HCT116 (cell line): ENCODE measurements around the gene FBXO46. TPM values are rescaled to one million over a fixed set of nuclear protein-coding genes. Genes with fewer than 3 reads are reported as not detected.

ENCODE experiments used
- ATAC-seq: fragments of 200-7000 bp; cut with Tn5 transposase; 2 replicates; pipeline ENCODE4 v1.9.1; 2020; ENCODE audit warnings: mild to moderate bottlenecking, moderate library complexity
- BruUV-seq: library from RNA; stranded (reverse); fragments of 400-500 nt; replicated peaks from 2 replicates; lab custom pipeline; 2021; lab: Mats Ljungman, UMichigan
- CTCF ChIA-PET: fragments of 300-600 bp; sonication (Branson Sonifier 250); formaldehyde crosslinking; loops from one replicate; lab custom pipeline; 2021; ENCODE audit warnings: antibody characterized with exemption; lab: Charles Lee
- POLR2A ChIA-PET: fragments of 300-600, 350-600 bp; sonication (Branson Sonifier 250); formaldehyde crosslinking; loops from one replicate; lab custom pipeline; 2021; ENCODE audit warnings: antibody characterized with exemption; lab: Charles Lee
- RAD21 ChIA-PET, 2 experiments: fragments of 300-600 bp; sonication (Branson Sonifier 250); formaldehyde crosslinking; loops; one replicate each; lab custom pipeline; 2023; ENCODE audit warnings: low total read pairs in 2 of 2; ENCODE audit not compliant: uncharacterized antibody in 2 of 2, unreplicated experiment in 2 of 2, low non-redundant PET in 1 of 2; lab: Charles Lee
- DNase-seq: peaks from one replicate; pipeline ENCODE4 v3.0.0-alpha.2; 2010; ENCODE audit warnings: low read depth, low spot score
- H2AFZ ChIP-seq: fragments of 200-600 bp; shearing (Covaris generic), sonication (generic); 2 replicates; pipeline ENCODE4 v1.6.1; 2017; ENCODE audit warnings: low read depth, mixed run types, mixed read lengths, antibody characterized with exemption, low read length; ENCODE audit not compliant: poor library complexity, severe bottlenecking
- H3K27ac ChIP-seq: 2 replicates; pipeline ENCODE4 v1.5.1; 2012; ENCODE audit warnings: low read depth, low read length
- H3K27me3 ChIP-seq: fragments of 200-600 bp; sonication (generic); 2 replicates; pipeline ENCODE4 v1.6.1; 2016; ENCODE audit warnings: mixed run types, low read length, mixed read lengths; ENCODE audit not compliant: insufficient read depth
- H3K36me3 ChIP-seq, 2 experiments: fragments of 200-500 bp in 1 of 2; fragments of 200-600 bp in 1 of 2; sonication (Bioruptor generic) in 1 of 2; sonication (generic) in 1 of 2; 2 replicates each; pipeline versions ENCODE4 v1.5.1 to v1.6.1; 2014 to 2016; ENCODE audit warnings: low read length in 2 of 2, inconsistent platforms in 1 of 2, mixed read lengths in 1 of 2, mixed run types in 1 of 2; ENCODE audit not compliant: insufficient read depth in 2 of 2, control insufficient read depth in 1 of 2
- H3K4me1 ChIP-seq, 2 experiments: fragments of 200-600 bp in 1 of 2; sonication (generic) in 1 of 2; 2 replicates each; pipeline versions ENCODE4 v1.5.1 to v1.6.1; 2012 to 2017; ENCODE audit warnings: low read length in 2 of 2, inconsistent platforms in 1 of 2, mild to moderate bottlenecking in 1 of 2, mixed read lengths in 1 of 2, mixed run types in 1 of 2, moderate library complexity in 1 of 2; ENCODE audit not compliant: insufficient read depth in 2 of 2, control insufficient read depth in 1 of 2
- H3K4me2 ChIP-seq: fragments of 200-600 bp; sonication (generic); 2 replicates; pipeline ENCODE4 v1.6.1; 2017; ENCODE audit warnings: mixed run types, low read length, mixed read lengths
- H3K4me3 ChIP-seq, 2 experiments: fragments of 200-600 bp in 1 of 2; sonication (generic) in 1 of 2; replicated peaks in 1 of 2; 2 replicates each; pipeline ENCODE4 v1.5.1; 2011 to 2016; ENCODE audit warnings: low read length in 2 of 2, control low read depth in 1 of 2, low read depth in 1 of 2, mild to moderate bottlenecking in 1 of 2, mixed read lengths in 1 of 2, mixed run types in 1 of 2
- H3K79me2 ChIP-seq: fragments of 200-600 bp; sonication (generic); 2 replicates; pipeline ENCODE4 v1.6.1; 2017; ENCODE audit warnings: mild to moderate bottlenecking, mixed run types, low read length, moderate library complexity, mixed read lengths; ENCODE audit not compliant: insufficient read depth
- H3K9ac ChIP-seq: fragments of 200-600 bp; sonication (generic); 2 replicates; pipeline ENCODE4 v1.6.1; 2016; ENCODE audit warnings: low read length, mixed read lengths
- H3K9me2 ChIP-seq: fragments of 200-600 bp; sonication (generic), shearing (Covaris generic); 2 replicates; pipeline ENCODE4 v1.6.1; 2017; ENCODE audit warnings: mixed run types, mild to moderate bottlenecking, moderate library complexity; ENCODE audit not compliant: insufficient read depth
- H3K9me3 ChIP-seq, 2 experiments: fragments of 200-500 bp in 1 of 2; fragments of 200-600 bp in 1 of 2; sonication (Bioruptor generic) in 1 of 2; sonication (generic) in 1 of 2; 2 replicates each; pipeline ENCODE4 v1.6.1; 2014 to 2017; ENCODE audit warnings: low read length in 2 of 2, mixed read lengths in 2 of 2, inconsistent platforms in 1 of 2, low read depth in 1 of 2, mild to moderate bottlenecking in 1 of 2, mixed run types in 1 of 2, moderate library complexity in 1 of 2; ENCODE audit not compliant: control insufficient read depth in 1 of 2, insufficient read depth in 1 of 2
- H4K20me1 ChIP-seq: fragments of 200-600 bp; sonication (generic), shearing (Covaris generic); 2 replicates; pipeline ENCODE4 v1.6.1; 2017; ENCODE audit warnings: mixed run types, mild to moderate bottlenecking, moderate library complexity; ENCODE audit not compliant: insufficient read depth
- CBX3 ChIP-seq: IDR thresholded peaks from 2 replicates; pipeline ENCODE4 v1.6.1; 2012; ENCODE audit warnings: low read depth
- ELF1 ChIP-seq: IDR thresholded peaks from 2 replicates; pipeline ENCODE4 v1.6.1; 2012; ENCODE audit warnings: low read depth, borderline replicate concordance
- EZH2 ChIP-seq: fragments of 200-600 bp; sonication (generic); IDR thresholded peaks from 2 replicates; pipeline ENCODE4 v1.6.1; 2017; ENCODE audit warnings: antibody characterized with exemption, mixed run types
- EZH2phosphoT487 ChIP-seq: fragments of 200-600 bp; IDR thresholded peaks from 2 replicates; pipeline ENCODE4 v1.6.1; 2018; ENCODE audit warnings: antibody characterized with exemption, borderline replicate concordance
- FOSL1 ChIP-seq: IDR thresholded peaks from 2 replicates; pipeline ENCODE4 v1.6.1; 2012; ENCODE audit warnings: low read depth
- POLR2A ChIP-seq: IDR thresholded peaks from 2 replicates; pipeline ENCODE4 v1.7.0; 2011; ENCODE audit warnings: borderline replicate concordance; ENCODE audit not compliant: insufficient read depth, insufficient read length; ENCODE audit errors: extremely low read depth
- POLR2AphosphoS5 ChIP-seq: IDR thresholded peaks from 2 replicates; pipeline ENCODE4 v1.6.1; 2011; ENCODE audit warnings: mild to moderate bottlenecking, low read depth, low read length, moderate library complexity
- RAD21 ChIP-seq: IDR thresholded peaks from 2 replicates; pipeline ENCODE4 v1.6.1; 2012; ENCODE audit warnings: low read depth, mild to moderate bottlenecking
- SP1 ChIP-seq: IDR thresholded peaks from 2 replicates; pipeline ENCODE4 v1.6.1; 2012; ENCODE audit warnings: low read depth
- ZNF274 ChIP-seq: fragments of 200-500 bp; sonication (Bioruptor generic); IDR thresholded peaks from 2 replicates; pipeline ENCODE4 v1.6.1; 2014; ENCODE audit warnings: mild to moderate bottlenecking, low read depth, low read length, inconsistent platforms
- intact Hi-C: fragments of 100-400 bp; cut with micrococcal nuclease; formaldehyde crosslinking; loops from 2 replicates; pipeline ENCODE4 v1.10.0; 2022
- total RNA-seq: library from RNA; stranded (reverse); gene quantifications from one replicate; pipeline ENCODE4 v1.2.1, GENCODE V29; 2021; ENCODE audit not compliant: unreplicated experiment
- TF ChIP-seq, protein P1 (sequence below): IDR thresholded peaks from 2 replicates; pipeline ENCODE4 v1.6.1; 2012
- TF ChIP-seq, protein P2 (sequence below): IDR thresholded peaks from 2 replicates; pipeline ENCODE4 v1.6.1; 2012; ENCODE audit warnings: low read depth

FBXO46 gene
- total RNA-seq, 1 experiment from 2014 or later: 31.7 TPM

DNA sequence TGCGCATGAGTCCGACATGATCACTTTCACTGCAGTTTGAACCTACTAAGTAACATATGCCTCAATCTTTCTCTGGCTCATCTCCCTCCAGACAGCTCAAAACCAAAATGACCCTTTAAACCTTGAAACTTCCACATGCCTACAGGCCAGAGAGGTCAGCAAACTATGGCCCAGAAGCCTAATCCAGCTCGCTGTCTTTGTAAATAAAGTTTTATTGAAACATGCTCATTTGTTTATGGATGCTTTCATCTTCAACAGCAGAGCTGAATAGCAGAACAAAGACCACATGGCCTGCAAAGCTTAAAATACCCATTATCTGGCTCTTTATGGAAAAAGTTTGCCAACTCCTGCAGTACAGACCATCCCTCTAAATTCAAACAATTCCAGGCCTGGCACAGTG, 15.6 kb downstream of the FBXO46 start:
- Histone ChIP-seq H4K20me1 (no peaks in the 10 kb centered on the region), H3K79me2 (peaks cover 74% of the 10 kb centered on the region), H3K9ac (no peak overlapping the region), H3K9me2 (no peaks in the 10 kb centered on the region), H3K27me3 (no peaks in the 10 kb centered on the region), H3K4me2 (no peak overlapping the region), H3K27ac (no peak overlapping the region), H3K36me3 (peaks cover 19 to 24% of the 10 kb centered on the region in 2 experiments; a peak in 3 of 4 replicates), H3K4me1 (peaks cover 20 to 30% of the 10 kb centered on the region in 2 experiments), H3K4me3 (no peak overlapping the region), H2AFZ (no peak overlapping the region), H3K9me3 (no peaks in the 10 kb centered on the region)
- RAD21 ChIA-PET: no interaction called here
- POLR2A ChIA-PET: interaction anchor here (1.8 kb wide), 1 partner anchor 38 kb away, joined by 4 read pairs; no protein-coding TSS in a partner anchor
- TF ChIP-seq POLR2A (no peak), RAD21 (no peak), EZH2 (no peak), CBX3 (no peak), POLR2AphosphoS5 (no peak), ZNF274 (no peak), EZH2phosphoT487 (no peak), FOSL1 (no peak), ELF1 (no peak), SP1 (no peak)
- TF ChIP-seq, protein P1, sequence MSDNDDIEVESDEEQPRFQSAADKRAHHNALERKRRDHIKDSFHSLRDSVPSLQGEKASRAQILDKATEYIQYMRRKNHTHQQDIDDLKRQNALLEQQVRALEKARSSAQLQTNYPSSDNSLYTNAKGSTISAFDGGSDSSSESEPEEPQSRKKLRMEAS: no peak
- TF ChIP-seq, protein P2, sequence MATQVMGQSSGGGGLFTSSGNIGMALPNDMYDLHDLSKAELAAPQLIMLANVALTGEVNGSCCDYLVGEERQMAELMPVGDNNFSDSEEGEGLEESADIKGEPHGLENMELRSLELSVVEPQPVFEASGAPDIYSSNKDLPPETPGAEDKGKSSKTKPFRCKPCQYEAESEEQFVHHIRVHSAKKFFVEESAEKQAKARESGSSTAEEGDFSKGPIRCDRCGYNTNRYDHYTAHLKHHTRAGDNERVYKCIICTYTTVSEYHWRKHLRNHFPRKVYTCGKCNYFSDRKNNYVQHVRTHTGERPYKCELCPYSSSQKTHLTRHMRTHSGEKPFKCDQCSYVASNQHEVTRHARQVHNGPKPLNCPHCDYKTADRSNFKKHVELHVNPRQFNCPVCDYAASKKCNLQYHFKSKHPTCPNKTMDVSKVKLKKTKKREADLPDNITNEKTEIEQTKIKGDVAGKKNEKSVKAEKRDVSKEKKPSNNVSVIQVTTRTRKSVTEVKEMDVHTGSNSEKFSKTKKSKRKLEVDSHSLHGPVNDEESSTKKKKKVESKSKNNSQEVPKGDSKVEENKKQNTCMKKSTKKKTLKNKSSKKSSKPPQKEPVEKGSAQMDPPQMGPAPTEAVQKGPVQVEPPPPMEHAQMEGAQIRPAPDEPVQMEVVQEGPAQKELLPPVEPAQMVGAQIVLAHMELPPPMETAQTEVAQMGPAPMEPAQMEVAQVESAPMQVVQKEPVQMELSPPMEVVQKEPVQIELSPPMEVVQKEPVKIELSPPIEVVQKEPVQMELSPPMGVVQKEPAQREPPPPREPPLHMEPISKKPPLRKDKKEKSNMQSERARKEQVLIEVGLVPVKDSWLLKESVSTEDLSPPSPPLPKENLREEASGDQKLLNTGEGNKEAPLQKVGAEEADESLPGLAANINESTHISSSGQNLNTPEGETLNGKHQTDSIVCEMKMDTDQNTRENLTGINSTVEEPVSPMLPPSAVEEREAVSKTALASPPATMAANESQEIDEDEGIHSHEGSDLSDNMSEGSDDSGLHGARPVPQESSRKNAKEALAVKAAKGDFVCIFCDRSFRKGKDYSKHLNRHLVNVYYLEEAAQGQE: no peak
- no peak for DNase-seq
- intact Hi-C loops: no loop called here
- BruUV-seq: no TSS peak
- ATAC-seq: no peak
- CTCF ChIA-PET: no interaction called here
